Activated T-cell treated with anti-CD3 and anti-CD28 coated beads, Interleukin-2, amount 50 U/mL, for 72 hours (primary cell): ENCODE data around the gene RALGAPA2. TPM values are rescaled to one million over a fixed set of nuclear protein-coding genes. Genes with fewer than 3 reads are reported as not detected.
A peak's percentile ranks its signal among the peaks of the same experiment; 100 is the strongest.

Source experiments
- ATAC-seq, 2 donors: fragments of 150-1000 bp; cut with Tn5 transposase; replicated peaks in 1 of 2; 2 replicates each; pipeline ENCODE4 v1.10.0; 2021; ENCODE audit warnings: moderate library complexity in 2 of 2, mild to moderate bottlenecking in 1 of 2
- DNase-seq, 2 donors: peaks; one replicate each; pipeline ENCODE4 v3.0.0; 2021 to 2022; ENCODE audit warnings: mixed read lengths in 1 of 2
- H3K27ac Mint-ChIP-seq: one replicate; pipeline ENCODE4 v1.8.0; 2022; ENCODE audit warnings: mild to moderate bottlenecking, moderate library complexity, mixed read lengths
- H3K27me3 Mint-ChIP-seq: one replicate; pipeline ENCODE4 v1.8.0; 2022; ENCODE audit warnings: low read depth, mixed read lengths
- H3K36me3 Mint-ChIP-seq, 2 donors: one replicate each; pipeline ENCODE4 v1.8.0; 2022; ENCODE audit warnings: mixed read lengths in 2 of 2, mild to moderate bottlenecking in 1 of 2; ENCODE audit not compliant: insufficient read depth in 2 of 2
- H3K4me1 Mint-ChIP-seq: one replicate; pipeline ENCODE4 v1.8.0; 2022; ENCODE audit warnings: low read depth, mixed read lengths
- H3K4me3 Mint-ChIP-seq, 2 donors: one replicate each; pipeline ENCODE4 v1.8.0; 2022; ENCODE audit warnings: mild to moderate bottlenecking in 2 of 2, mixed read lengths in 2 of 2, moderate library complexity in 2 of 2
- H3K9me3 Mint-ChIP-seq, 2 donors: one replicate each; pipeline ENCODE4 v1.8.0; 2022; ENCODE audit warnings: mixed read lengths in 2 of 2
- total RNA-seq, 2 donors: library from RNA; stranded (reverse); gene quantifications; one replicate each; pipeline ENCODE4 v1.2.3, GENCODE V29; 2022

Gene RALGAPA2
- total RNA-seq, 2 donors from 2014 or later, result 38.4 to 46.8 TPM

- Mint-ChIP-seq H3K27ac (no peak overlapping the region), H3K9me3 (no peaks in the 10 kb centered on the region)
Observed at GRCh38 chr20:20629556-20630188, 82.8 kb downstream of the RALGAPA2 start.

GRCh38 chr20:20628314-20628713 is 84.1 kb downstream of the RALGAPA2 start:
- no peak overlapping the region for H3K4me3 Mint-ChIP-seq
- H3K27ac Mint-ChIP-seq, result no peak overlapping the region
- H3K27me3 Mint-ChIP-seq, result no peaks in the 10 kb centered on the region
- ATAC-seq (no peak), DNase-seq (no peak)
- H3K36me3 Mint-ChIP-seq, result peaks cover 4 to 6% of the 10 kb centered on the region in 2 donors
- H3K4me1 Mint-ChIP-seq, result no peaks in the 10 kb centered on the region
- H3K9me3 Mint-ChIP-seq, result no peaks in the 10 kb centered on the region

More at GRCh38 chr20:20629556-20630188, 82.8 kb downstream of the RALGAPA2 start:
- Mint-ChIP-seq H3K4me1 (no peaks in the 10 kb centered on the region), H3K36me3 (peaks cover 6 to 7% of the 10 kb centered on the region in 2 donors), H3K4me3 (no peak overlapping the region), H3K27me3 (no peaks in the 10 kb centered on the region)
- no peak for DNase-seq
- no peak for ATAC-seq

- H3K4me3 Mint-ChIP-seq, result no peak overlapping the region
- no peaks in the 10 kb centered on the region for H3K27me3 Mint-ChIP-seq
- no peaks in the 10 kb centered on the region for H3K9me3 Mint-ChIP-seq
- DNase-seq (no peak), ATAC-seq (no peak)
- peaks cover 4 to 6% of the 10 kb centered on the region in 2 donors for H3K36me3 Mint-ChIP-seq
- H3K27ac Mint-ChIP-seq, result no peak overlapping the region
- no peaks in the 10 kb centered on the region for H3K4me1 Mint-ChIP-seq
Observed at GRCh38 chr20:20627471-20627870, 85.0 kb downstream of the RALGAPA2 start.

- Mint-ChIP-seq H3K36me3 (peaks cover 2 to 6% of the 10 kb centered on the region in 2 donors), H3K4me1 (no peaks in the 10 kb centered on the region), H3K4me3 (no peak overlapping the region), H3K9me3 (no peaks in the 10 kb centered on the region), H3K27ac (no peak overlapping the region), H3K27me3 (no peaks in the 10 kb centered on the region)
- ATAC-seq (no peak), DNase-seq (no peak)
Observed at GRCh38 chr20:20624914-20625313, 87.5 kb downstream of the RALGAPA2 start.

- Mint-ChIP-seq H3K4me3 (no peak overlapping the region), H3K36me3 (no peaks in the 10 kb centered on the region), H3K27ac (no peak overlapping the region), H3K9me3 (no peaks in the 10 kb centered on the region), H3K4me1 (no peaks in the 10 kb centered on the region), H3K27me3 (no peaks in the 10 kb centered on the region)
- no peak for ATAC-seq
- no peak for DNase-seq
Observed at GRCh38 chr20:20621195-20621594, 91.2 kb downstream of the RALGAPA2 start.

GRCh38 chr20:20614391-20614790 is 98.1 kb downstream of the RALGAPA2 start:
- Mint-ChIP-seq H3K27me3 (no peaks in the 10 kb centered on the region), H3K4me1 (no peaks in the 10 kb centered on the region), H3K27ac (no peak overlapping the region), H3K9me3 (no peaks in the 10 kb centered on the region), H3K36me3 (peaks cover 4 to 8% of the 10 kb centered on the region in 2 donors), H3K4me3 (no peak overlapping the region)
- ATAC-seq, result no peak
- no peak for DNase-seq

- Mint-ChIP-seq H3K27me3 (no peaks in the 10 kb centered on the region), H3K36me3 (peaks cover 4 to 9% of the 10 kb centered on the region in 2 donors), H3K4me3 (no peak overlapping the region), H3K4me1 (no peaks in the 10 kb centered on the region), H3K27ac (no peak overlapping the region), H3K9me3 (no peaks in the 10 kb centered on the region)
- DNase-seq, result no peak
- no peak for ATAC-seq
Observed at GRCh38 chr20:20612251-20612650, 100.2 kb downstream of the RALGAPA2 start.

- DNase-seq (no peak), ATAC-seq (no peak)
- H3K9me3 Mint-ChIP-seq, result no peaks in the 10 kb centered on the region
- H3K27me3 Mint-ChIP-seq, result no peaks in the 10 kb centered on the region
- no peak overlapping the region for H3K4me3 Mint-ChIP-seq
- no peaks in the 10 kb centered on the region for H3K4me1 Mint-ChIP-seq
- peaks cover 4 to 9% of the 10 kb centered on the region in 2 donors for H3K36me3 Mint-ChIP-seq
- no peak overlapping the region for H3K27ac Mint-ChIP-seq
Observed at GRCh38 chr20:20611167-20611566, 101.3 kb downstream of the RALGAPA2 start.

- no peaks in the 10 kb centered on the region for H3K9me3 Mint-ChIP-seq
- H3K36me3 Mint-ChIP-seq, result peaks cover under 1 to 9% of the 10 kb centered on the region in 2 donors
Observed at GRCh38 chr20:20609522-20609921, 102.9 kb downstream of the RALGAPA2 start.

GRCh38 chr20:20608641-20609040 is 103.8 kb downstream of the RALGAPA2 start:
- no peak overlapping the region for H3K27ac Mint-ChIP-seq
- DNase-seq (no peak), ATAC-seq (no peak)
- no peak overlapping the region for H3K4me3 Mint-ChIP-seq
- H3K4me1 Mint-ChIP-seq, result no peaks in the 10 kb centered on the region
- H3K27me3 Mint-ChIP-seq, result no peaks in the 10 kb centered on the region
- no peaks in the 10 kb centered on the region for H3K9me3 Mint-ChIP-seq
- H3K36me3 Mint-ChIP-seq, result peaks cover 0 to 9% of the 10 kb centered on the region in 2 donors

More at GRCh38 chr20:20609522-20609921, 102.9 kb downstream of the RALGAPA2 start:
- no peak overlapping the region for H3K4me3 Mint-ChIP-seq
- DNase-seq (no peak), ATAC-seq (no peak)
- H3K4me1 Mint-ChIP-seq, result no peaks in the 10 kb centered on the region
- no peaks in the 10 kb centered on the region for H3K27me3 Mint-ChIP-seq
- H3K27ac Mint-ChIP-seq, result no peak overlapping the region

GRCh38 chr20:20608041-20608440 is 104.4 kb downstream of the RALGAPA2 start:
- no peaks in the 10 kb centered on the region for H3K4me1 Mint-ChIP-seq
- no peaks in the 10 kb centered on the region for H3K27me3 Mint-ChIP-seq
- DNase-seq, result no peak
- H3K9me3 Mint-ChIP-seq, result no peaks in the 10 kb centered on the region
- ATAC-seq, result no peak
- no peak overlapping the region for H3K27ac Mint-ChIP-seq
- peaks cover 0 to 9% of the 10 kb centered on the region in 2 donors for H3K36me3 Mint-ChIP-seq
- no peak overlapping the region for H3K4me3 Mint-ChIP-seq

- ATAC-seq, result no peak
- Mint-ChIP-seq H3K9me3 (no peaks in the 10 kb centered on the region), H3K4me1 (no peaks in the 10 kb centered on the region), H3K27me3 (no peaks in the 10 kb centered on the region), H3K36me3 (peaks cover 0 to 9% of the 10 kb centered on the region in 2 donors), H3K27ac (peak overlapping the region; percentile 29), H3K4me3 (no peak overlapping the region)
- DNase-seq, result no peak
Observed at GRCh38 chr20:20606881-20607280, 105.6 kb downstream of the RALGAPA2 start.

- Mint-ChIP-seq H3K36me3 (peaks cover 0 to 9% of the 10 kb centered on the region in 2 donors), H3K27ac (no peak overlapping the region), H3K27me3 (no peaks in the 10 kb centered on the region), H3K4me1 (no peaks in the 10 kb centered on the region), H3K4me3 (no peak overlapping the region), H3K9me3 (no peaks in the 10 kb centered on the region)
- DNase-seq (no peak), ATAC-seq (no peak)
Observed at GRCh38 chr20:20606050-20606449, 106.4 kb downstream of the RALGAPA2 start.

GRCh38 chr20:20604907-20605306 is 107.5 kb downstream of the RALGAPA2 start:
- Mint-ChIP-seq H3K9me3 (no peaks in the 10 kb centered on the region), H3K36me3 (peaks cover 0 to 6% of the 10 kb centered on the region in 2 donors)

More at GRCh38 chr20:20604907-20605306, 107.5 kb downstream of the RALGAPA2 start:
- no peaks in the 10 kb centered on the region for H3K27me3 Mint-ChIP-seq
- H3K4me1 Mint-ChIP-seq, result no peaks in the 10 kb centered on the region
- H3K4me3 Mint-ChIP-seq, result no peak overlapping the region
- DNase-seq (no peak), ATAC-seq (no peak)
- H3K27ac Mint-ChIP-seq, result no peak overlapping the region
